Neural crest cell (in vitro differentiated cells): ENCODE measurements around the gene OSBP2. TPM values are rescaled to one million over a fixed set of nuclear protein-coding genes. Genes with fewer than 3 reads are reported as not detected.

Source experiments
- DNase-seq: peaks from one replicate; pipeline ENCODE4 v3.0.0; 2021; ENCODE audit warnings: low read depth, mixed read lengths, low spot score
- H3K27ac Mint-ChIP-seq: one replicate; pipeline ENCODE4 v1.8.0; 2021; ENCODE audit warnings: mild to moderate bottlenecking, mixed read lengths; ENCODE audit not compliant: unreplicated experiment
- H3K27me3 Mint-ChIP-seq: 2 replicates; pipeline ENCODE4 v1.8.0; 2021; ENCODE audit warnings: low read depth, mild to moderate bottlenecking, mixed read lengths
- H3K36me3 Mint-ChIP-seq: 2 replicates; pipeline ENCODE4 v1.8.0; 2021; ENCODE audit warnings: low read depth, mild to moderate bottlenecking, mixed read lengths
- H3K4me1 Mint-ChIP-seq: 2 replicates; pipeline ENCODE4 v1.8.0; 2021; ENCODE audit warnings: mixed read lengths
- H3K4me3 Mint-ChIP-seq: one replicate; pipeline ENCODE4 v1.8.0; 2021; ENCODE audit warnings: mild to moderate bottlenecking, mixed read lengths
- H3K9me3 Mint-ChIP-seq: 2 replicates; pipeline ENCODE4 v1.8.0; 2021; ENCODE audit warnings: mixed read lengths
- total RNA-seq: library from RNA; stranded (reverse); gene quantifications from 2 replicates; pipeline ENCODE4 v1.2.1, GENCODE V29; 2021
- TF ChIP-seq, protein P1 (sequence below): fragments of 200-600 bp; sonication (generic); conservative IDR thresholded peaks from 2 replicates; pipeline ENCODE4 v1.5.0; 2021; ENCODE audit warnings: antibody characterized with exemption, mild to moderate bottlenecking

OSBP2 gene
- total RNA-seq, 1 donor from 2014 or later: 2.8 TPM

GRCh38 chr22:30826670-30827355 lies 132.1 kb downstream of the OSBP2 start:
- no peak overlapping the region for H3K27ac Mint-ChIP-seq
- no peaks in the 10 kb centered on the region for H3K9me3 Mint-ChIP-seq
- H3K4me1 Mint-ChIP-seq: peaks cover 6% of the 10 kb centered on the region
- TF ChIP-seq, protein P1, sequence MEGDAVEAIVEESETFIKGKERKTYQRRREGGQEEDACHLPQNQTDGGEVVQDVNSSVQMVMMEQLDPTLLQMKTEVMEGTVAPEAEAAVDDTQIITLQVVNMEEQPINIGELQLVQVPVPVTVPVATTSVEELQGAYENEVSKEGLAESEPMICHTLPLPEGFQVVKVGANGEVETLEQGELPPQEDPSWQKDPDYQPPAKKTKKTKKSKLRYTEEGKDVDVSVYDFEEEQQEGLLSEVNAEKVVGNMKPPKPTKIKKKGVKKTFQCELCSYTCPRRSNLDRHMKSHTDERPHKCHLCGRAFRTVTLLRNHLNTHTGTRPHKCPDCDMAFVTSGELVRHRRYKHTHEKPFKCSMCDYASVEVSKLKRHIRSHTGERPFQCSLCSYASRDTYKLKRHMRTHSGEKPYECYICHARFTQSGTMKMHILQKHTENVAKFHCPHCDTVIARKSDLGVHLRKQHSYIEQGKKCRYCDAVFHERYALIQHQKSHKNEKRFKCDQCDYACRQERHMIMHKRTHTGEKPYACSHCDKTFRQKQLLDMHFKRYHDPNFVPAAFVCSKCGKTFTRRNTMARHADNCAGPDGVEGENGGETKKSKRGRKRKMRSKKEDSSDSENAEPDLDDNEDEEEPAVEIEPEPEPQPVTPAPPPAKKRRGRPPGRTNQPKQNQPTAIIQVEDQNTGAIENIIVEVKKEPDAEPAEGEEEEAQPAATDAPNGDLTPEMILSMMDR: no peak
- no peak overlapping the region for H3K4me3 Mint-ChIP-seq
- DNase-seq: no peak
- H3K36me3 Mint-ChIP-seq: no peaks in the 10 kb centered on the region
- peaks cover 53% of the 10 kb centered on the region for H3K27me3 Mint-ChIP-seq

GRCh38 chr22:30827646-30828045 lies 133.0 kb downstream of the OSBP2 start:
- no peak for DNase-seq
- H3K4me1 Mint-ChIP-seq: peaks cover 6% of the 10 kb centered on the region
- no peak overlapping the region for H3K4me3 Mint-ChIP-seq
- TF ChIP-seq, protein P1: no peak
- H3K9me3 Mint-ChIP-seq: no peaks in the 10 kb centered on the region
- no peak overlapping the region for H3K27ac Mint-ChIP-seq
- H3K36me3 Mint-ChIP-seq: no peaks in the 10 kb centered on the region
- H3K27me3 Mint-ChIP-seq: peaks cover 46% of the 10 kb centered on the region

- Mint-ChIP-seq H3K4me3 (no peak overlapping the region), H3K27ac (peak overlapping the region; percentile 53), H3K27me3 (peaks cover 38% of the 10 kb centered on the region), H3K36me3 (no peaks in the 10 kb centered on the region), H3K9me3 (no peaks in the 10 kb centered on the region), H3K4me1 (peaks cover under 1% of the 10 kb centered on the region)
- DNase-seq: no peak
- TF ChIP-seq, protein P1: no peak
These were observed 133.8 kb downstream of the OSBP2 start for GRCh38 chr22:30828187-30829155.

GRCh38 chr22:30829901-30830550 lies 135.4 kb downstream of the OSBP2 start:
- DNase-seq: no peak
- peaks cover 23% of the 10 kb centered on the region for H3K27me3 Mint-ChIP-seq
- H3K4me3 Mint-ChIP-seq: no peak overlapping the region
- no peaks in the 10 kb centered on the region for H3K9me3 Mint-ChIP-seq
- no peaks in the 10 kb centered on the region for H3K36me3 Mint-ChIP-seq
- H3K27ac Mint-ChIP-seq: no peak overlapping the region
- TF ChIP-seq, protein P1: no peak
- H3K4me1 Mint-ChIP-seq: no peaks in the 10 kb centered on the region

DNA sequence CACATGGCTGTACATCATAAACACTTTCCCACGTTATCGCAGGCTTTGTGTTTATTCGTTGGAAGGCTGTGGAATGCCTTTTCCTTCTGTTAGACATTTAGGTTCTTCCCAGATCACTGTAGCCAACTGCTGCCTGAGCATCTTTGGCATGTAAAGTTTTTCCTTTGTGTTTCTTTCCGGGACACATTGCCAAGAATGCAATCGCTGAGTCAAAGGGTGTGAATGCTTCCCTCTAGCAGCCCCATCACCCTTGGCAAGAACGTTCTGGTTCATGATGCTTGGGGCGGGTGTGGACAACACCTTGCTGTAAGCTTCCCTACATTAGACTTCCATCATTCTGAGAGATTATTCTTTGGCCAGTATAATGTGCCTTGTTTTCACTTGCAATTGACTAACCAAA lies 136.2 kb downstream of the OSBP2 start:
- Mint-ChIP-seq H3K9me3 (no peaks in the 10 kb centered on the region), H3K36me3 (no peaks in the 10 kb centered on the region), H3K4me1 (no peaks in the 10 kb centered on the region), H3K27ac (no peak overlapping the region), H3K27me3 (peaks cover 16% of the 10 kb centered on the region), H3K4me3 (no peak overlapping the region)
- DNase-seq: no peak
- TF ChIP-seq, protein P1: no peak
